GM19452 (cell line): ENCODE measurements around the gene MED13L.
"Not testable (repeated sequence)": the region's sequence is repeated elsewhere in the genome, so short reads cannot be mapped to it uniquely, and the experiment has no call there.

Source experiments
- ATAC-seq: cut with Tn5 transposase; IDR thresholded peaks from one replicate; pipeline ENCODE4 v1.9.1; 2021; ENCODE audit not compliant: unreplicated experiment

Gene MED13L

GRCh38 chr12:116031624-116032023 is 245.9 kb downstream of the MED13L start:
- ATAC-seq, result not testable (repeated sequence)

- no peak for ATAC-seq
Measured at GRCh38 chr12:116028619-116029018, 248.9 kb downstream of the MED13L start.

DNA sequence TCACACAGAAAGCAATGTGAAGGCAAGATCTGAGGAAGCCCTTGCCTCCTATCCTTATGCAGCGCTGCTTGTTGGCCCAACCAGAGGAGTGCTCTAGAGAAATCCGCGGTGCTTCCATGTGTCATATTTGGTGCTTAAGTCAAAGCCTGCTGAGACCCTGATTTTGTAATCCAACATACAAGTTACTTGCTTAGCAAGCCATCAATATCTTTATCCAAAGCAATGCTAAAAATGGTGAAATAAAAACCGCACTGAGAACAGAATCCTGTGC is 250.0 kb downstream of the MED13L start:
- no peak for ATAC-seq

- no peak for ATAC-seq
Measured at GRCh38 chr12:116026768-116027550, 250.5 kb downstream of the MED13L start.

DNA sequence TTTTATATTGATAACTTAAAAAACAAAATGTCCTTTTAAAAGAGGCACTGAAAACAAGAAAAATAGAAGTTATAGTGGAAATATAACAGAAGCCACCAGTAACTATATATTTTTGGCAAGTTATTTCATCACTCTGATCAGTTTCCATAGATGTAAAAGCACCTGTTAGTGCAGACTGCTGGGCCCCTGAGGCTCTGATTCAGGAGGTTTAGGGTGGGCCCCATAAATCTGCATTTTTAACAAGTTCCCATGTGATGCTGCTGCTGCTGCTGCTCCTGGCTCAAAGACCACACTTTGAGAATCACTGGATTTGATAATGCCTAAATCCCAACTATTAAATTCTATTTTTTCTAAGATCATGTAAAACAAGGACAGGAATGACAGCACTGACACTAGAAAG is 251.1 kb downstream of the MED13L start:
- no peak for ATAC-seq

DNA sequence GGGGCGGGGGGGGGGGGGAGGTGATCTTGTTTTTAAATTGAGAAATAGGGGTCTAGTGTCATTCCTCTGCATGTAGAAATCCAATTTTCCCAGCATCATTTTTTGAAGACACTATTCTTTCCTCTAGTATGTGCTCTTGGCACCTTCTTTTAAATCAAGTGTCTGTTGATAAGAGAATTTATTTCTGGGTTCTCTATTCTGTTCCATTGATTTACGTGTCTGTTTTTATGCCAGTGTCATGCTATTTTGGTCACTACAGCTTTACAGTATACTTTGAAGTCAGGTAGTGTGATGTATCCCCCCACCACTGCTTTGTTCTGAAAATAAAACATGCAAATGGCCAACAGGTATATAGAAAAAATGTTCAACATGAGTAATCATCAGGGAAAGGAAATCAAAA is 252.7 kb downstream of the MED13L start:
- ATAC-seq, result no peak

DNA sequence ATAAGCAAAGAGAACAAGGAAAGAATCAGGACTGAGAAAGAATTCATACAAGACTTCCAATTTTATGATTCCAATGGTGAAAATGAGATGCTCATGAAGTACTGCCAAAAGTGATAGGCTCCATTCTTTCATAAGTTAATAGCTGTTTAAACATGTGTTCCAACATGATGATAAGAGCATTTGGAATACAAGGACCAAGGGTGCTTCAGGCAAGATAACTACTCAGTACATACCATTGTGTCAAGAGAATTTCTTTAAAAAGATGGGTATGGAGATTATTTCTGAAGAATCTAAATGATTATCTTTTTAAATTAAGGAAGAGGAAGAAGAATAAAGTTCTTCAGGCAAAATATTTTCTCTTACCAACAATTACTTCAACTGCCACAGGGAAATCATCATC is 258.1 kb downstream of the MED13L start:
- ATAC-seq, result no peak

GRCh38 chr12:116018282-116018681 is 259.2 kb downstream of the MED13L start:
- no peak for ATAC-seq

GRCh38 chr12:116015525-116015924 is 262.0 kb downstream of the MED13L start:
- no peak for ATAC-seq

DNA sequence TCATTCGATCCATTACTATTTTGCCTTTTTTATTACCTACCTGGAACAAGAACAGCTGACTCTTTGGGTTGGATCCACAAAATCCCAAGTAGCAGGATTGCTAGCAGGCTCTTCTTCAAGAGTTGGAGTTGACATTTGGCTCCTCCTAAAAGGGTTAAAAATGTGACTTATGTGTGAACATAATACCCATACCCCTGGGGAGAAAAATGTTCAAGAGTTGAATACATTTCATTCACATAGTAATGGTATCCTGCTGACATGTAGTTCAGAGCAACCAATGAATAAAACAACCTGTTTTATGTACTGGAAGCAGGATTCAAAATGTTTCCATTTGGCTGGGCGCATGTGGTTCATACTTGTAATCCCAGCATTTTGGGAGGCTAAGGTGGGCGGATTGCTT is 264.7 kb downstream of the MED13L start:
- ATAC-seq, result no peak

DNA sequence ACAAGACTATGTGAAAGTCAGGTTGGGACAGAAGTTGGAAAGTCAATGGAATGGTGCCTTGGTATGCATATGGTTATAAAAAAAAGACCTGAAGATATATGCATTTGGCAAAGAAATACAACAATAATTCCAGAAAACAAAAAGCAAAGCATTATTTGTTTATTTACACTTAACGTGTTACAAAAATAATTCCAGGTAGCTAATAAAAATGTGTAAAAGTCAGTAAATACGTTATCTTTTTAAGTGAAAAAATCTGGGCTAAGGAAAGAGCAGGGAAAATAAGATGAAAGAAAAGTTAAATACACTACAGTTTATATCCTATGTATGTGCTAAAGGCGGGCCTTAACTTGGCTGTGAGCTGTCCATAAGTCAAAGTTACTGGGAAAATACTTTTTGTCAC is 266.3 kb downstream of the MED13L start:
- ATAC-seq, result no peak

GRCh38 chr12:116010467-116010866 is 267.0 kb downstream of the MED13L start:
- ATAC-seq, result no peak

GRCh38 chr12:116009805-116010204 is 267.7 kb downstream of the MED13L start:
- ATAC-seq, result no peak

DNA sequence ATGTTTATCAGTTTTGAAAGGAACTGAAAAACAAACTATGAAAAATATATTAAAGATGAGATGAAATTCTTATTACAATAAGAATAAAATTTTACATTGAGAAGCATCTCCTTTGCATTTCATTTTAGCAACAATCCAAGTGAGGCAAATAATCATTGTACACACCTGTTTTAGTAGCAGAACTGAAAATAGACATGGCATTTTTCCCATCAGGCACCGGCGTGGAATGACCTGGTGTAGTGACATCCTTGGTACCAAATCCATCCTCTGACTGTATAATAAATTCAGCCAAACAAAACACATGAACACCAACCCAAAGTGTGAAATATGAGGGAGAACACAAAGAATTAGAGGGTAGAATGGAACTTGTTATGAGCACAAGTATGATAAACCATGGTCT is 271.4 kb downstream of the MED13L start:
- ATAC-seq, result no peak

GRCh38 chr12:116002890-116003536 is 274.5 kb downstream of the MED13L start:
- ATAC-seq, result no peak

GRCh38 chr12:116000252-116000651 is 277.2 kb downstream of the MED13L start:
- ATAC-seq, result no peak

GRCh38 chr12:115999582-115999981 is 277.9 kb downstream of the MED13L start:
- ATAC-seq, result no peak

DNA sequence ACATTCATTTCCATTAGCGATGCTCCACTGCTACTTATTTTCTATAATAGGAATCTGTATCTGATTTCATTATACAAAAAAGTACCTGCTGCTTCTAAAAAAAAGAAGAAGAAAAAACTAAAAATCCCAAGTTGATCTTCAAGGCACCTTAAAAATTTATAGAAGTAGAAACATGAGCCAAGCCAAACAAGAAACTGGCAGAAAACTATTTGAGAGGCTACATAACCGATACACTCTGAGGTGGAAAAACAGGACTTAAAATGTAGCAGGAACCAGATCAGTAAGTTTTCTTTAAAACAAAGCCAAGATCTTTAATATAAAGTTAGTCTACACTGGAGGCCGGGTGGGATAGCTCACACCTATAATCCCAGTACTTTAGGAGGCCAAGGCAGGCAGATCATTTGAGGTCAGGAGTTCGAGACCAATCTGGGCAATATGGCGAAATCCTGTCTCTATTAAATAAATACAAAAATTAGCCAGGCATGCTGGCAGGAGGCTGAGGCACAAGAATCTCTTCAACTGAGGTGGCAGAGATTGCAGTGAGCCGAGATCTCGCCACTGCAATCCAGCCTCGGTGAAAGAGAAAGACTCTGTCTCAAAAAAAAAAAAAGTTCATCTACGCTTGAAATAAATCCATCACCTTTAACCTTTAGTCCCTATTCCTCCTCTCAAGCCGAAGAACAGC is 278.6 kb downstream of the MED13L start:
- ATAC-seq, result no peak

DNA sequence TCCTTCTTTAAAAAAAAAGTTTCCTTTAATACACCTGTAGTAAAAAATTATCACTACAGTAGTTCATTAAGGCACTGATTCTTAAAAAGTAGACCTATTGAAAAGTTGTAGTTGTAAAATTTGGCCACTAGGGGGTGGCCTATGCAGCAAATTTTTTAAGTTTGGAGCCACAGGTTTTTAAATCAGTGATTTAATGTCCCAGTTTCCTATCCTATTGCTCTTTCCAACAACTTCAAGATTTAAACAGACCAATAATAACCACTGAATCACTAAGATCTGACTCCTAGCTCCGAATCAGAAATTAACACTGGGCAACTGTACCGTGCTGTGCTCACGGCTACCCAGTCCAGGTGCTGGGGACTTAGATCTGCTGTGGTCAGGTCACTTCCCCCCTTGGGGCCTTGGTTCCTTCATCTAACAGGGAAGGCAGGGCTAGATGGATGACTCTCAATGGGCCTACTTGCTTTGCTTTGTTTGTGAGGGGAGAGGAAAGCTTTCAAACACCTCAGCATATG is 279.3 kb downstream of the MED13L start:
- ATAC-seq, result no peak

DNA sequence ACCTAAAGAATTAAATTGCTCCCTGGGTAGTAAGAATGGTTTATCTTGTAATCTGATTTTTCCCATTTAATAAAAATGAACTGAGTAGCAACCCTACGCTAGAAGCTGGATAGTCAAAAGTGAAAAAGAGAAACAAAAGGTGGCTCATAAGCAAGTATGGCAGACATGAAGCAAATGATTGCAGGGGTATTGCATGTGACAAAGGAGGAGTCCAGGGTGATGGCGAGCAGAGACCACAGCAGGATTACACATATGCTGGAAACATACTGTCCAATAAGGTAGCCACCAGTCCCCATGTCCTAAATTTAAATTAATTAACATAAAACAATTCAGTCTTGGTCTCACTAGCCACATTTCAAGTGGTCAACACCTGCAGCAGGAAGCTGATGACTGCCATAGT is 283.8 kb downstream of the MED13L start:
- no peak for ATAC-seq

- no peak for ATAC-seq
Measured at GRCh38 chr12:115990241-115990640, 287.3 kb downstream of the MED13L start.
